Sigmoid colon (tissue), 4 donors: Measurements from ENCODE around the gene EML6.

ENCODE experiments used
- CTCF ChIP-seq, 4 experiments: fragments of 450-650 bp in 3 of 4; fragments of 200-600 bp in 1 of 4; IDR thresholded peaks; one replicate each; pipeline ENCODE4 v1.5.1; 2016 to 2019; ENCODE audit warnings: antibody characterized with exemption in 4 of 4, mild to moderate bottlenecking in 3 of 4, moderate library complexity in 2 of 4
- EP300 ChIP-seq, 4 donors: sonication (generic); formaldehyde crosslinking; IDR thresholded peaks; one replicate each; pipeline ENCODE4 v1.6.1; 2017; ENCODE audit warnings: antibody characterized with exemption in 4 of 4
- POLR2A ChIP-seq, 2 donors: fragments of 450-650 bp; IDR thresholded peaks; one replicate each; pipeline ENCODE4 v1.6.1; 2016; ENCODE audit warnings: antibody characterized with exemption in 2 of 2, mild to moderate bottlenecking in 2 of 2, moderate library complexity in 2 of 2
- POLR2AphosphoS5 ChIP-seq, 4 donors: sonication (generic); formaldehyde crosslinking; IDR thresholded peaks; one replicate each; pipeline ENCODE4 v1.6.1; 2017; ENCODE audit warnings: antibody characterized with exemption in 4 of 4

- TF ChIP-seq CTCF (IDR thresholded peaks at IDR 0.05) = no peak
- TF ChIP-seq POLR2A (IDR thresholded peaks at IDR 0.05) = no peak
- no peak for TF ChIP-seq POLR2AphosphoS5 (IDR thresholded peaks at IDR 0.05)
- no peak for TF ChIP-seq EP300 (IDR thresholded peaks at IDR 0.05)
These were observed 177.9 kb downstream of the EML6 start for GRCh38 chr2:54901224-54901986.
